ENCODE results near the gene NXN.

DNA sequence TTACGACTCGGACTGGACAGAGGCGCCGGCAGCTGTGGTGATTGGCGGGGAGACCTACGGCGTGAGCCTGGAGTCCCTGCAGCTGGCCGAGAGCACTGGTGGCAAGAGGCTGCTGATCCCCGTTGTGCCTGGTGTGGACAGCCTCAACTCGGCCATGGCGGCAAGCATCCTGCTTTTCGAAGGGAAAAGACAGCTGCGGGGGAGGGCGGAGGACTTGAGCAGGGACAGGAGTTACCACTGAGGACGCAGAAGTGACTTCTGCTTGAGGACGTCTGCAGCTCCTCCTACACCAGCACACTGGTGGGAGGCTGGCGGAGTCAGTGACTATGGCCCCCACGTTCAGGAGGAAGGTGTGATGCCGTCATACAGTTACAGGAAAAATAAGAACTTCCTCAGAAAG, 187.7 kb downstream of the NXN start:
- TF ChIP-seq, protein P1, sequence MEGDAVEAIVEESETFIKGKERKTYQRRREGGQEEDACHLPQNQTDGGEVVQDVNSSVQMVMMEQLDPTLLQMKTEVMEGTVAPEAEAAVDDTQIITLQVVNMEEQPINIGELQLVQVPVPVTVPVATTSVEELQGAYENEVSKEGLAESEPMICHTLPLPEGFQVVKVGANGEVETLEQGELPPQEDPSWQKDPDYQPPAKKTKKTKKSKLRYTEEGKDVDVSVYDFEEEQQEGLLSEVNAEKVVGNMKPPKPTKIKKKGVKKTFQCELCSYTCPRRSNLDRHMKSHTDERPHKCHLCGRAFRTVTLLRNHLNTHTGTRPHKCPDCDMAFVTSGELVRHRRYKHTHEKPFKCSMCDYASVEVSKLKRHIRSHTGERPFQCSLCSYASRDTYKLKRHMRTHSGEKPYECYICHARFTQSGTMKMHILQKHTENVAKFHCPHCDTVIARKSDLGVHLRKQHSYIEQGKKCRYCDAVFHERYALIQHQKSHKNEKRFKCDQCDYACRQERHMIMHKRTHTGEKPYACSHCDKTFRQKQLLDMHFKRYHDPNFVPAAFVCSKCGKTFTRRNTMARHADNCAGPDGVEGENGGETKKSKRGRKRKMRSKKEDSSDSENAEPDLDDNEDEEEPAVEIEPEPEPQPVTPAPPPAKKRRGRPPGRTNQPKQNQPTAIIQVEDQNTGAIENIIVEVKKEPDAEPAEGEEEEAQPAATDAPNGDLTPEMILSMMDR (IDR thresholded peaks at IDR 0.05): no peak
- TF ChIP-seq, protein P2, sequence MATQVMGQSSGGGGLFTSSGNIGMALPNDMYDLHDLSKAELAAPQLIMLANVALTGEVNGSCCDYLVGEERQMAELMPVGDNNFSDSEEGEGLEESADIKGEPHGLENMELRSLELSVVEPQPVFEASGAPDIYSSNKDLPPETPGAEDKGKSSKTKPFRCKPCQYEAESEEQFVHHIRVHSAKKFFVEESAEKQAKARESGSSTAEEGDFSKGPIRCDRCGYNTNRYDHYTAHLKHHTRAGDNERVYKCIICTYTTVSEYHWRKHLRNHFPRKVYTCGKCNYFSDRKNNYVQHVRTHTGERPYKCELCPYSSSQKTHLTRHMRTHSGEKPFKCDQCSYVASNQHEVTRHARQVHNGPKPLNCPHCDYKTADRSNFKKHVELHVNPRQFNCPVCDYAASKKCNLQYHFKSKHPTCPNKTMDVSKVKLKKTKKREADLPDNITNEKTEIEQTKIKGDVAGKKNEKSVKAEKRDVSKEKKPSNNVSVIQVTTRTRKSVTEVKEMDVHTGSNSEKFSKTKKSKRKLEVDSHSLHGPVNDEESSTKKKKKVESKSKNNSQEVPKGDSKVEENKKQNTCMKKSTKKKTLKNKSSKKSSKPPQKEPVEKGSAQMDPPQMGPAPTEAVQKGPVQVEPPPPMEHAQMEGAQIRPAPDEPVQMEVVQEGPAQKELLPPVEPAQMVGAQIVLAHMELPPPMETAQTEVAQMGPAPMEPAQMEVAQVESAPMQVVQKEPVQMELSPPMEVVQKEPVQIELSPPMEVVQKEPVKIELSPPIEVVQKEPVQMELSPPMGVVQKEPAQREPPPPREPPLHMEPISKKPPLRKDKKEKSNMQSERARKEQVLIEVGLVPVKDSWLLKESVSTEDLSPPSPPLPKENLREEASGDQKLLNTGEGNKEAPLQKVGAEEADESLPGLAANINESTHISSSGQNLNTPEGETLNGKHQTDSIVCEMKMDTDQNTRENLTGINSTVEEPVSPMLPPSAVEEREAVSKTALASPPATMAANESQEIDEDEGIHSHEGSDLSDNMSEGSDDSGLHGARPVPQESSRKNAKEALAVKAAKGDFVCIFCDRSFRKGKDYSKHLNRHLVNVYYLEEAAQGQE (IDR thresholded peaks at IDR 0.05; ENCODE audit: insufficient read depth in 1 of 2, low read depth in 2 of 2, low read length in 1 of 2): no peak
- no peak for TF ChIP-seq POLR2AphosphoS5 (IDR thresholded peaks at IDR 0.05; ENCODE audit: low read depth, low read length)

All from Panc1 (cell line).